Hematopoietic multipotent progenitor cell treated with erythropoietin and hydrocortisone succinate and interleukin-3 and kit ligand, for 17 days (in vitro differentiated cells): ENCODE results near the gene MUTYH.
"Not testable (repeated sequence)": the region's sequence is repeated elsewhere in the genome, so short reads cannot be mapped to it uniquely, and the experiment has no call there.

Experiments
- DNase-seq: peaks from one replicate; pipeline ENCODE4 v3.0.0-alpha.2; 2015; ENCODE audit warnings: low spot score

The MUTYH gene

DNA sequence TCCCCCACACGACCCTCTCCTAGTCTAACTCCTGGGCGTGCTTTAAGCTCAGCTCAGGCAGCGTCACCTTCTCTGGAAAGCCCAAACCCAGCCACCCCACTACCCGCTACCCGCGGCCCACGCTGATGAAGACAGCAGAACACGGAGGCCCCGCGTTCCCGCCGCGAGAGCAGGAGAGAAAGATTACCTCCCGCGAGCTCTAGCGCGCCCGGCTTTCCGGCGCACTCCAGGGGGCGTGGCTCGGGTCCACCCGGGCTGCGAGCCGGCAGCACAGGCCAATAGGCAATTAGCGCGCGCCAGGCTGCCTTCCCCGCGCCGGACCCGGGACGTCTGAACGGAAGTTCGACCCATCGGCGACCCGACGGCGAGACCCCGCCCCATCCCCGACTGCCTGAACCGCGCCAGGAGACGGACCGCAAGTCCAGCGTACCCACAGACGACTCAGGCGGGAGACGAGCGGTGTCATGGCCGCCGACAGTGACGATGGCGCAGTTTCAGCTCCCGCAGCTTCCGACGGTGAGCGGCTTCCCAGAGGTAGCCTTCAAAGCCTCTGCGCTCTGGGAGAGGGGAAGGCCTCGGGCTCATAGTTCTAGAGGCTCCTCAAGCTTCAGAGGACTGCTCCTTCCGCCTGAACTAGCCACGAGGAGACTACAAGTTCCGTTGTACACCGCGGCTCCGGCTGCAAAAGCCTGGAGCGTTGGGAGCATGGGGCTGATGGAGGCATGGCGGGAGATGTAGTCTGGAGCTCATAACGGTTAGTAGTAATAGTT, at the start of gene MUTYH, which contains the start of gene TOE1:
Gene MUTYH (minus strand): TSS at position 652 of the 770 bp plus-strand sequence. CDS start 5,935 bp downstream, outside the sequence.
Gene TOE1 (plus strand): TSS at position 382 of the 770 bp plus-strand sequence. CDS start 83 bp downstream, at position 465.
- peak; percentile 71 for DNase-seq

GRCh38 chr1:45386219-45386618, 46.0 kb upstream of the MUTYH start:
- no peak for DNase-seq

DNA sequence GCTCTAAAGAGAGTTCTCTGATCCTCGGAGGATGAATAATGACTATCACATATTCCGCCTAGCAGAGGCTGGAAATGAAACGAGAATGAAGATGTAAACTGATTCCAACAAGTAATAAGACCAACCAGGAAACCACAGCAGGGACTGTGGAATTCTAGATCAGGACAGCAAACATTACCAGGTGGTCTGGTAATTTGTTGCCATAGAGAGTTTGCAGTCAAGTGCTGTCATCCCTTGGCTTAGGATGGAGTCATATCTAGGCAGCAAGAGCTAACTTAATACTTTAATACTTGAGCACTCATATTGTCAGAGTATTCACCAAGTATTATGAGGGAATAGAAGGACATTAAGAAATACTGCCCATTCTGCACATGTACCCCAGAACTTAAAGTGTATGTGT, 45.1 kb upstream of the MUTYH start:
- no peak for DNase-seq

DNA sequence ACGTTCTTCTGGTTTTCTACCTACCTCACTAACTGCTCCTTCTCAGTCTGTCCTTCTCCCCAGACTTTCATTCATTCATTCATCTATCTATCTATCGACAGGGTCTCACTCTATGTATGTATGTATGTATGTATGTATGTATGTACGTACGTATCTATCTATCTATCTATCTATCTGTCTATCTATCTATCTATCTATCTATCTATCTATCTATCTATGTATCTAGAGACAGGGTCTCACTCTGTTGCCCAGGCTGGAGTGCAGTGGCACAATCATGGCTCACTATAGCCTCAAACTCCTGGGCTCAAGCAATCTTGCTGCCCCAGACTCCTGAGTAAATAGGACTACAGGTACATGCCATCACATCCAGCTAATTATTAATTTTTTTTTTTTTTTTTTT, 44.0 kb upstream of the MUTYH start:
- DNase-seq, result not testable (repeated sequence)

DNA sequence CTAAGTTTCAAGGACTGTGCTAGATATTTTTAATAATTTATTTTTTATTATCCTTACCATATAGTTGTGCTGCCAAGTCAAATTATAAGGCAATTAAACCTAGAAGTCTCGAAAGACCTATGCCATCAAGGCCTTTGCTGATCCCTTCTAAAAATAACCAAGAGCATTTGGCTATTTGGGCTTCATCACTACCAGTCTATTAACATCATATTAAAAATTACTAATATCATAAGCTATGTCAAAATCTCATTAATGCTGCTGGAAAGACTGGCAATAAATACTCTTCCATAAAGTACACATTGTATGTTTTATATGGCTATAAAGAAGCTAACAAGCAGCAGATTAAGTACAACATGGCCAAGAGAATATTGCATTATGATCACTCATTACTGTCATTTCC, 43.0 kb upstream of the MUTYH start:
- no peak for DNase-seq

DNA sequence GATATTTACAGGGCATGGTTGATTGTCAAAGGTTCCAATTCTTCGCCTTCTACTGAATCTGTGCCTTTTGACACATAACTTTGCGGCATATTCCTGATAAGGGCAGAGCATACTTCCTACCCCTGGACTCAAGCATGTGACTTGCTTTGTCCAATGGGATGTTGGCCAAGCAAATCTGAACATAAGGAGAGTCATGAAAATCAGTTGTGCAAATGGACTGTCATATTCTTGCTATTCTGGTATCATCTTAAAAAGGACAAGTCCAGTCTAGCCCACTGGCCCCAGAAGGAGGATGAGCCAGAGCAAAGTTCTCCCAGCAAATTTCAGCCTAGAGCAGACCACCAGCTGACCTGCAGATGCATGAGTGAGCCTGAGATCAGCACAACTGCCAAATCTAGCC, 41.0 kb upstream of the MUTYH start:
- DNase-seq, result no peak

GRCh38 chr1:45380730-45381129, 40.5 kb upstream of the MUTYH start:
- DNase-seq, result no peak

DNA sequence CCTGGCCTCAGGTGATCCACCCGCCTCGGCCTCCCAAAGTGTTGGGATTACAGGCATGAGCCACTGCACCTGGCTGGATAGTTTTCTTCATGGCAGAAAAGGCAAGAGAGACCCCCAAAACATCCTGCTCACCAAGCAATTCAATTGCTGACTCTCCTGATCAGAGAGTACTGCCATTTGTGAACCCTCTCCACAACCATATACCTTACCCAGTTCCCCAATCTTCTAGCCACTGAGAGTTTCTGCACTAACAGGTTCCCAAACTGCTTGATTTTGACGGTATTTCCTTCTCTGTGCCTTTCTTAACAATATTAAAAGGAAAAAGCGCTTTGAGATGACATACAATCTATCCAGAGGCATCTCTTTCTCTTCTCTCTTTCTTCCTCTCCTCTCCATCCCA, 39.9 kb upstream of the MUTYH start:
- DNase-seq, result no peak

DNA sequence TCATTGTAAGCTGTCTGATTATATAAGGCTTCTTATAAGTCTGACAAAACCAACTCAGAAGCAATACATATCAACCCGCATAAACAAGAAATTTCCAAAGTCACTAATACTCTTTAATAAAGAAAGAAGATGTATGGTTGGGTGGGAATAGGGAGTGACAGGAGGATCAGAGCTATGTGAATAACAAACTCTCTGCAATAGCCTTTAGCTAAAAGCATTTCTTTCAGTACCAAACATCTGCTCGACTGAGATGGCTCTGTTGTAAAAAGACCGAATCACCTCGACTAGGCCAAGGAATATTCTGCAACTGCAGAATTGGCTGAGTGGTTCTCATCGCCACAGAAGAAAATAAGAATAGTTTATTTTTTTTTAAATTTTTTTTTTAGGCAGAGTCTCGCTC, 39.3 kb upstream of the MUTYH start:
- no peak for DNase-seq

GRCh38 chr1:45378184-45378583, 37.9 kb upstream of the MUTYH start:
- no peak for DNase-seq

DNA sequence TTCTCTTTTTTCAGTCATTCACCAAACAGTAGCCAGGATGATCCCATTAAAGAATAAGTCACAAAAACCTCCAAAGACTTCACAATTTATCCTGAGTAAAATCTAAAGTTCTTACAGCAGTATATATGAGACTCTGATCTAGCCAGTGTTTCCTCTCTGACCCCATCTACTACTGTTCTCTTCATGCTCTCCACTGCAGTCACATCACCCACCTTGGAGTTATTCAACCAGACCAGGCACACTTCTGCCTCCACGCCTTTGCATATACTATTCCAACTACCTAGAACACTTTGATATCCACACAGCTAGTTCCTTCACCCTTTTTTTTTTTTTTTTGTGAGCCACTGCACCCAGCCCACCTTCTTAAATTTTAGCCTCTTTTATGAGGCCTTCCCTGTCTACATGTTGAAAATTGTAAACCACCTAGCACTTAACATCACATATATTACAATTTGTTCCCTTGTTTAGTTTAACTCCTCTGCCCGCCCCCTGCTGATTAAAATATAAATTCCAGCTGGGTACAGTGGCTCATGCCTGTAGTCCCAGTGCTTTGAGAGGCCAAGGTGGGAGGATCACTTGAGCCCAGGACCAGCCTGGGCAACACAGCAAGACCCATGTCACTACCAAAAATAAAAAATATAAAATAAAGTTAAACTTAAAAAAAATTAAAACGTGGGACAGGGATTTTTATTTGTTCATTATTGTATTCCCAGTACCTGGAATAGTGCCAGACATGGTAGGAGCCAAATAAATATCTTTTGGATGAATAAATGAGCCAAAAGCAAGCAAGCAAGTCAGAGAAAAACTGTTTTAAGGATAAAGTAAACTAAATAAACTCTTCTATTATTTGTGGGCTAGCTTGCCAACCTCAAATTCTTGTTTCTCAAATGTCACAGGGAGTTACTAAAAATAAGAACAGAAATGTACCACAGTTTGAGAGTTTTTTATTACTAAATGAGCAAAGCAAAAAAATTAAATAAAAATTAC, 35.2 kb upstream of the MUTYH start:
- no peak for DNase-seq

GRCh38 chr1:45373573-45373972, 33.3 kb upstream of the MUTYH start:
- no peak for DNase-seq

DNA sequence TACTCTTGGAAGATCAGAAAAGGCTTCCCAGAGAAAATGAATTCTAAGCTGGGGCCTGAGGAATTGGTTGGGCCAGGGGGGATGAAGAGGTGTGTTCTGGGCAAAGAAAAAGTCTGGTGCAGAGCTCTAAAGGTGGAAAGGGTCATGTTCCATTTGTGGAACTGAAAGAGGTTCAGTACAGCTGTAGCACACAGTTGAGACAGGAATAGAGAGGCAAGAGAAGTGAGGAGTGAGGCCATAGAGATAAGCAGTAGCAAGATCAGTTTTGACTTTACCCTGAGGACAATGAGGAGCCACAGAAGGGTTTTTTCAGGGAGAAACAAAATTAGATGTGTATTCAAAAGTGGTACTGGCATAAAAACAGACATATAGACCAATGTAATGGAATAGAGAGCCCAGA, 30.3 kb upstream of the MUTYH start:
- DNase-seq, result no peak

DNA sequence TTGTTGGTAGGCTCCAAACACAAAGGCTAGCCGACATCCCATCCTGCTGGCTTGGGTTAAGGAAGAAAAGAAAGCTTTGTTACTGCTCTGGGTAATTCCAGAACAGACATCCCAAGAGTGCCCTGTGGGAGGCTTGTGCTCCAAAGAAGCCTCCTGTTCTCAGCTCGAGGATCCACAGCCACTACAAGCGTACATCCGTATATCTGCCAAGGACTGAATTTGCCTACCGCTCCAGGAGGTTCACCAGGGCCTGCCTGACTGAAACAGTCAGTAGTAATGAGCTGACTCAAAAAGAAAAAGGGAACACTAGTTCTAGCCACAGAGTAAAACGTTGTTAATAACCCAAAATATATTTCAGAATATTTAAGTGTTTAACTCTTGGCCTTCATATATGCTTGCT, 24.8 kb upstream of the MUTYH start:
- DNase-seq, result no peak

- no peak for DNase-seq
Measured at GRCh38 chr1:45364294-45364693, 24.1 kb upstream of the MUTYH start.

DNA sequence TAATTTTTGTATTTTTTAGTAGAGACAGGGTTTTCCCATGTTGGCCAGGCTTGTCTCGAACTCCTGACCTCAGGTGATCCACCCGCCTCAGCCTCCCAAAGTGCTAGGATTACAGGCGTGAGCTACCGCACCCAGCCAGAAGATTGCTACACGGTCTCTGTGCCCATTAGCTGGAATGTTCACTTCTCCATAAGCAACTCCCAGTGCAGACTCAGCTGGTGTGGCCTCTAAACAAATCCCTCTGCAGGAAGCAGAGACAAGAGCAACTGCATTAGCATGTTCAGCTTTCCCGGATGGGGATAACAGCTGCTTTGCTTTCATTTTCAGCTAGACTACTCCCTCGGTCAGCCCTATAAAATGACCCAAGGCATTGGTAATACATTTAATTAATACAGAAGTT, 20.7 kb upstream of the MUTYH start:
- not testable (repeated sequence) for DNase-seq

DNA sequence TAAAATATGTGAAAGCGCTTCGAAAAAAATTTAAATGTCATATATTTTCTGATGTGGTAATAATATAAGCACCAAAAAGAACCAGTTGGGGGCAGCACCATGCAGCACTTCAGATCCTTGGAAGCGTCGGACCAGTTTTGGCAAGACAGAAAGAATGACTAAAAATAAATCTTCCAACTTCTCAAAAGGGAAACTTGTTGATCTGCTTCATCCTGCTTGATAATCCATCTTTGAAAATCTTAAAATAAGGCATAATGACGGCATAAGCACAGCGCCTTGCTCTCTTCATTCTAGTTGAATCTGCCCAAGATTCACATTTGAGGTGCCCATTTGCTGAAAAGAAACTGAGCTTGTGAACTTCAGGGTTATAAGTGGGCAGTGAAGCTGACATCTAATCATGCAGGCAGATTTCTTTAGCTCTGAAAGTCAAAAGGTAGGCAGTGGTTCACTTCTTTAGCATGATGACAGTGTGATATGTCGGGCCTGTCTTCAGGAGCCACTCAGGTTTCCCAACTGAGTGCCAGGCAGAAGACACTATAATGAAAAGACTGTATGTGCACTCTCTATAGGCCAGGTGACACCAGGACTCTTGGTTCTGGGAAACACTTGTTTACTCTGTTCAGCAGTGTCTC, 19.8 kb upstream of the MUTYH start:
- peak; percentile 64 for DNase-seq

- DNase-seq, result no peak
Measured at GRCh38 chr1:45356186-45356585, 15.9 kb upstream of the MUTYH start.

GRCh38 chr1:45355683-45356082, 15.4 kb upstream of the MUTYH start:
- DNase-seq, result no peak

DNA sequence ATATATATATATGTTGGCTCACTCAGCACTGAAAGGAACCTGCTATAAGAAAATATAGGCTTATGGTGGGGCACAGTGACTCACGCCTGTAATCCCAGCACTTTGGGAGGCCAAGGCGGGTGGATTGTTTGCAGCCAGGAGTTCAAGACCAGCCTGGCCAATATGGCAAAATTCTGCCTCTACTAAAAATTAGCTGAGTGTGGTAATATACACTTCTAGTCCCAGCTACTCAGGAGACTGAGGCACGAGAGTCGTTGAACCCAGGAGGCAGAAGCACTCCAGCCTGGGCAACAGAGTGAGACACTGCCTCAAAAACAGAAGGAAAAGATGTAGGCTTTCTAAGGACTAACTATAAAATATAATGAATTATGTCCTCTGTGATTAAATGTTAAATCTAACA, 14.6 kb upstream of the MUTYH start:
- DNase-seq, result no peak

DNA sequence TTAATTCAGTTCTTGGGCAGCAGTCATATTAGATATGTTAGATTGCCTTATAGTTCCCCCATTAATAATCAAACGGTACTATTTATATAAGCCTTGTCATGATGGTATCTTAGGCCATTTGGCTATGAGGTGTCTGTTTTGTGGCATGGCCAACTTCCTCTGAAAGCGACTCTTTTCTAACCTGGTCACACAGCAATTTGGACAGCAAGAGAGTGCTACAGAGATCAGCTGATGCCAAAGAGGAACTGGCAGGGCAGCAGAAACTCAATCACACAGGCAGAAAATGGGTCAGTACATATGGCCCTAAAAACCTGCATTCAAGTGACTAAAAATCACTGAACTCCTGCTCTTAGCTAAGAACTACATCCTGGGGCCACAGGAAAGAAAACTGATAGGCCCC, 13.4 kb upstream of the MUTYH start:
- DNase-seq, result no peak

GRCh38 chr1:45351508-45351907, 11.3 kb upstream of the MUTYH start:
- DNase-seq, result no peak
